AG09309 (cell line): Measurements from ENCODE around the gene PDLIM7.

ENCODE experiments used
- DNase-seq: peaks from one replicate; pipeline ENCODE4 v3.0.0-alpha.2; 2010; ENCODE audit warnings: low read depth
- H3K4me3 ChIP-seq: 2 replicates; pipeline ENCODE4 v1.5.1; 2011; ENCODE audit warnings: mild to moderate bottlenecking, low read depth, low read length, moderate library complexity; ENCODE audit not compliant: control insufficient read depth
- CTCF ChIP-seq: IDR thresholded peaks from 2 replicates; pipeline ENCODE4 v1.5.1; 2011; ENCODE audit warnings: mild to moderate bottlenecking, low read depth, low read length, inconsistent platforms; ENCODE audit not compliant: insufficient read depth, control insufficient read depth; ENCODE audit errors: missing control alignments

Gene PDLIM7

GRCh38 chr5:177524941-177525655 is 27.7 kb upstream of the PDLIM7 start:
- TF ChIP-seq CTCF = peak; percentile 6

GRCh38 chr5:177524539-177524900 is 27.1 kb upstream of the PDLIM7 start:
- no peak for TF ChIP-seq CTCF
- no peak for DNase-seq
- H3K4me3 ChIP-seq = no peak overlapping the region

More at GRCh38 chr5:177524941-177525655, 27.7 kb upstream of the PDLIM7 start:
- H3K4me3 ChIP-seq = no peak overlapping the region
- no peak for DNase-seq

GRCh38 chr5:177523711-177524538 is 26.5 kb upstream of the PDLIM7 start:
- no peak for DNase-seq
- no peak overlapping the region for H3K4me3 ChIP-seq
- no peak for TF ChIP-seq CTCF

GRCh38 chr5:177520916-177521513 is 23.6 kb upstream of the PDLIM7 start:
- no peak for TF ChIP-seq CTCF
- no peak overlapping the region for H3K4me3 ChIP-seq
- no peak for DNase-seq

- no peak for DNase-seq
- H3K4me3 ChIP-seq = no peak overlapping the region
- TF ChIP-seq CTCF = no peak
Observed at GRCh38 chr5:177520271-177520670, 22.9 kb upstream of the PDLIM7 start.

- no peak overlapping the region for H3K4me3 ChIP-seq
- no peak for DNase-seq
- no peak for TF ChIP-seq CTCF
Observed at GRCh38 chr5:177519463-177520235, 22.2 kb upstream of the PDLIM7 start.
